ENCODE measurements around the gene C1GALT1.
"Not testable (repeated sequence)": the region's sequence is repeated elsewhere in the genome, so short reads cannot be mapped to it uniquely, and the experiment has no call there.

The C1GALT1 gene

DNA sequence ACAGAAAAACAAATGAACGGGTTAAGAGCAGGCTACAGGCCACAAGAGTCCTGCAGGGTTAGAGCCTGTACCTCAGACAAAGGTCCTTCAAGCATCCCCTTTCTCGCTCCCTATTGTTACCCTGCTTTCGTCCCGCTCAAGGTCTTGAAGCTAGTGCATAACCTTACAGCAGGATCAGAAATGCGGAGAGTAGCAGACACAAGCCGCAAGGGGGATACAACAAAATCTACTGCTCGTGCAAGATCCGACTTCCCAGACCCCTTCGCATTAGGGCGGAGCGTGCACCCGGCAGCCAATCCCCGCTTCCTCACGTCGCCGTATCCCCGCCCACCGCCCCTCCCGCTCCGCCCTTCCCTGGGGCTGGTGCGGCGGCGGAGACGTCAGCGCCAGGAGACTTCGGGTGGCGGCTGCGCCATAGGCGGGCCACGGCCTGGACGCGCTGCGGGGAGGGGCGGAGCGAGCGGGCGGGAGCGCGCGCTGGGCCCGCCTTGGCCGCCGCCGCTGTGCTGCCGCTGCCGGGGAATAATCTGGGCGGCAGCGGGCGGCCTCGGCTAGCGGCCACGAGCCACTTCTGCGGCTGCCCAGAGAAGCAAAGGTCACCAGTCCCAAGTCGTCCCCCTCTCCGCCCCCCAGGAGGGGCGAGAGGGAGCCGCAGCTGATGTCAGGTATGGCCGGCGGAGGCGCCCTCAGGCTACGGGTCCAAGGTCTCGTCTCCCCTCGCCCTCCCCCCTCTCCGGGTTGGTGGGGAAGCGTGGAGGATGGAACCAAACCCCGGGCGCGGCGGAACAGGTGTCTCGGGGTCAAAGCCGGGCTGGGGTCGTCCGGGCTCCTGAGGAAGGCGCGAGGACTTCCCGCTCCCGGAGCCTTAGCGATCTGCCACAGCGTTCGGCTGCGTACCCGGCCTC lies at the start of gene C1GALT1:
C1GALT1 (plus strand) TSS at position 389 of the 905 bp plus-strand sequence. CDS start 51,776 bp downstream, outside the sequence.
- ChIA-PET CTCF (interaction anchor here (0.8 to 1.6 kb wide), 9 partner anchors 18 to 245 kb away, joined by 3 to 7 read pairs (median 3); no protein-coding TSS in a partner anchor), POLR2A (interaction anchor here (0.6 to 1.3 kb wide), 6 partner anchors 8 to 257 kb away, joined by 3 to 6 read pairs (median 4); no protein-coding TSS in a partner anchor)
- DNase-seq (ENCODE audit: low read depth, low spot score), result peak; percentile 78
- TF ChIP-seq, protein P1, sequence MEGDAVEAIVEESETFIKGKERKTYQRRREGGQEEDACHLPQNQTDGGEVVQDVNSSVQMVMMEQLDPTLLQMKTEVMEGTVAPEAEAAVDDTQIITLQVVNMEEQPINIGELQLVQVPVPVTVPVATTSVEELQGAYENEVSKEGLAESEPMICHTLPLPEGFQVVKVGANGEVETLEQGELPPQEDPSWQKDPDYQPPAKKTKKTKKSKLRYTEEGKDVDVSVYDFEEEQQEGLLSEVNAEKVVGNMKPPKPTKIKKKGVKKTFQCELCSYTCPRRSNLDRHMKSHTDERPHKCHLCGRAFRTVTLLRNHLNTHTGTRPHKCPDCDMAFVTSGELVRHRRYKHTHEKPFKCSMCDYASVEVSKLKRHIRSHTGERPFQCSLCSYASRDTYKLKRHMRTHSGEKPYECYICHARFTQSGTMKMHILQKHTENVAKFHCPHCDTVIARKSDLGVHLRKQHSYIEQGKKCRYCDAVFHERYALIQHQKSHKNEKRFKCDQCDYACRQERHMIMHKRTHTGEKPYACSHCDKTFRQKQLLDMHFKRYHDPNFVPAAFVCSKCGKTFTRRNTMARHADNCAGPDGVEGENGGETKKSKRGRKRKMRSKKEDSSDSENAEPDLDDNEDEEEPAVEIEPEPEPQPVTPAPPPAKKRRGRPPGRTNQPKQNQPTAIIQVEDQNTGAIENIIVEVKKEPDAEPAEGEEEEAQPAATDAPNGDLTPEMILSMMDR (IDR thresholded peaks at IDR 0.05; ENCODE audit: insufficient read depth, low read length, missing control alignments), result peak; percentile 63
- H3K4me3 ChIP-seq (ENCODE audit: low read depth, low read length), result peak within 1 kb of the TSS; percentile 85

- CTCF ChIA-PET, result interaction anchor here (1.2 to 1.3 kb wide), 3 partner anchors 10 to 30 kb away, joined by 3 to 5 read pairs (median 3); no protein-coding TSS in a partner anchor
- no peak for DNase-seq (ENCODE audit: low read depth, low spot score)
- TF ChIP-seq, protein P1 (IDR thresholded peaks at IDR 0.05; ENCODE audit: insufficient read depth, low read length, missing control alignments), result no peak
- POLR2A ChIA-PET, result no interaction called here
- no peak overlapping the region for H3K4me3 ChIP-seq (ENCODE audit: low read depth, low read length)
Observed at GRCh38 chr7:7134046-7134445, 48.3 kb upstream of the C1GALT1 start.

- TF ChIP-seq, protein P1 (IDR thresholded peaks at IDR 0.05; ENCODE audit: insufficient read depth, low read length, missing control alignments), result no peak
- POLR2A ChIA-PET, result no interaction called here
- DNase-seq (ENCODE audit: low read depth, low spot score), result no peak
- CTCF ChIA-PET, result interaction anchor here (0.8 kb wide), 1 partner anchor 10 kb away, joined by 3 read pairs; no protein-coding TSS in a partner anchor
- H3K4me3 ChIP-seq (ENCODE audit: low read depth, low read length), result no peak overlapping the region
Observed at GRCh38 chr7:7135074-7135473, 47.3 kb upstream of the C1GALT1 start.

DNA sequence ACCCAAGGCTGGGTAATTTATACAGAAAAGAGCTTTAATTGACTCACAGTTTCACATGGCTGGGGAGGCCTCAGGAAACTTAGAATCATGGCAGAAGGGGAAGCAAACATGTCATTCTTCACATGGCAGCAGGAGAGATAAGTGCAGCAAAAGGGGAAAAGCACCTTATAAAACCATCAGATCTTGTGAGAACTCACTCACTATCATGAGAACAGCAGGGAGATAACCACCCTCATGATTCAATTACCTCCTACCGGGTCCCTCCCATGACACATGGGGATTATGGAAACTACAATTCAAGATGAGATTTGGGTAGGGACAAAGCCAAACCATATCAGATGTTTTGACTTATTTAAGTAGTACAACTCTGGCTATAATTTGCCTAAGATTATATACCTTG lies 46.4 kb upstream of the C1GALT1 start:
- POLR2A ChIA-PET; DNase-seq (ENCODE audit: low read depth, low spot score); H3K4me3 ChIP-seq (ENCODE audit: low read depth, low read length): not testable (repeated sequence)
- CTCF ChIA-PET, result interaction anchor here (0.8 kb wide), 1 partner anchor 9 kb away, joined by 3 read pairs; no protein-coding TSS in a partner anchor

GRCh38 chr7:7136466-7137381 lies 45.6 kb upstream of the C1GALT1 start:
- no peak overlapping the region for H3K4me3 ChIP-seq (ENCODE audit: low read depth, low read length)
- TF ChIP-seq, protein P1 (IDR thresholded peaks at IDR 0.05; ENCODE audit: insufficient read depth, low read length, missing control alignments), result no peak
- ChIA-PET POLR2A (no interaction called here), CTCF (no interaction called here)
- no peak for DNase-seq (ENCODE audit: low read depth, low spot score)

GRCh38 chr7:7138897-7139296 lies 43.4 kb upstream of the C1GALT1 start:
- TF ChIP-seq, protein P1 (IDR thresholded peaks at IDR 0.05; ENCODE audit: insufficient read depth, low read length, missing control alignments), result no peak
- CTCF ChIA-PET, result no interaction called here
- DNase-seq (ENCODE audit: low read depth, low spot score), result no peak
- POLR2A ChIA-PET, result no interaction called here
- no peak overlapping the region for H3K4me3 ChIP-seq (ENCODE audit: low read depth, low read length)

- H3K4me3 ChIP-seq (ENCODE audit: low read depth, low read length); POLR2A ChIA-PET; DNase-seq (ENCODE audit: low read depth, low spot score): not testable (repeated sequence)
- CTCF ChIA-PET, result interaction anchor here (1.3 kb wide), 1 partner anchor 10 kb away, joined by 3 read pairs; no protein-coding TSS in a partner anchor
Observed at GRCh38 chr7:7143404-7143803, 38.9 kb upstream of the C1GALT1 start.

GRCh38 chr7:7145151-7145550 lies 37.2 kb upstream of the C1GALT1 start:
- CTCF ChIA-PET, result interaction anchor here (0.6 kb wide), 1 partner anchor 10 kb away, joined by 3 read pairs; no protein-coding TSS in a partner anchor
- H3K4me3 ChIP-seq (ENCODE audit: low read depth, low read length); DNase-seq (ENCODE audit: low read depth, low spot score); POLR2A ChIA-PET: not testable (repeated sequence)

Measured in AG04449 (cell line).